Mesenchymal stem cell (in vitro differentiated cells and primary cell): ENCODE results near the gene ABCA4.

Experiments
- DNase-seq: peaks from one replicate; pipeline ENCODE4 v3.0.0-alpha.2; 2013
- H2AFZ ChIP-seq: one replicate; pipeline ENCODE4 v1.6.1; 2013; ENCODE audit warnings: low read depth, mild to moderate bottlenecking, control low read depth, inconsistent platforms, low read length, moderate library complexity
- H2AK5ac ChIP-seq: 2 replicates; pipeline ENCODE4 v1.6.1; 2013; ENCODE audit warnings: low read length, moderate library complexity, mild to moderate bottlenecking, inconsistent platforms; ENCODE audit not compliant: severe bottlenecking
- H2BK120ac ChIP-seq: one replicate; pipeline ENCODE4 v1.6.1; 2013; ENCODE audit warnings: low read depth, mild to moderate bottlenecking, inconsistent platforms, low read length, moderate library complexity
- H2BK12ac ChIP-seq, 2 experiments: one replicate each; pipeline ENCODE4 v1.6.1; 2013; ENCODE audit warnings: inconsistent platforms in 2 of 2, low read length in 2 of 2, mild to moderate bottlenecking in 2 of 2, moderate library complexity in 2 of 2, control low read depth in 1 of 2
- H2BK15ac ChIP-seq: one replicate; pipeline ENCODE4 v1.6.1; 2013; ENCODE audit warnings: mild to moderate bottlenecking, low read depth, inconsistent platforms; ENCODE audit not compliant: poor library complexity, severe bottlenecking
- H2BK5ac ChIP-seq: 2 replicates; pipeline ENCODE4 v1.6.1; 2013; ENCODE audit warnings: low read depth, mild to moderate bottlenecking, low read length, control low read depth, inconsistent platforms; ENCODE audit not compliant: poor library complexity, severe bottlenecking
- H3K14ac ChIP-seq, 2 experiments: one replicate each; pipeline ENCODE4 v1.6.1; 2013; ENCODE audit warnings: inconsistent platforms in 2 of 2, low read length in 2 of 2, control low read depth in 1 of 2, mild to moderate bottlenecking in 1 of 2, moderate library complexity in 1 of 2
- H3K18ac ChIP-seq, 2 experiments: one replicate each; pipeline ENCODE4 v1.6.1; 2013; ENCODE audit warnings: inconsistent platforms in 2 of 2, low read length in 2 of 2, control low read depth in 1 of 2, low read depth in 1 of 2, mild to moderate bottlenecking in 1 of 2
- H3K23ac ChIP-seq, 2 experiments: one replicate each; pipeline ENCODE4 v1.6.1; 2013; ENCODE audit warnings: inconsistent platforms in 2 of 2, low read length in 2 of 2, mild to moderate bottlenecking in 2 of 2, moderate library complexity in 2 of 2, control low read depth in 1 of 2
- H3K27ac ChIP-seq: 2 replicates; pipeline ENCODE4 v1.5.1; 2013; ENCODE audit warnings: mild to moderate bottlenecking, moderate library complexity, low read length, control low read depth, inconsistent platforms; ENCODE audit not compliant: poor library complexity, severe bottlenecking
- H3K27me3 ChIP-seq, 2 experiments: 2 replicates each; pipeline versions ENCODE4 v1.6.1 to v1.7.0; 2013; ENCODE audit warnings: low read length in 2 of 2, mild to moderate bottlenecking in 2 of 2, moderate library complexity in 2 of 2, control low read depth in 1 of 2, inconsistent platforms in 1 of 2; ENCODE audit not compliant: control insufficient read depth in 1 of 2, insufficient read depth in 1 of 2
- H3K36me3 ChIP-seq, 2 experiments: 2 replicates each; pipeline versions ENCODE4 v1.6.1 to v1.7.0; 2013; ENCODE audit warnings: low read length in 2 of 2, control low read depth in 1 of 2, inconsistent platforms in 1 of 2, low read depth in 1 of 2, mild to moderate bottlenecking in 1 of 2; ENCODE audit not compliant: insufficient read depth in 2 of 2, control insufficient read depth in 1 of 2
- H3K4ac ChIP-seq, 2 experiments: one replicate each; pipeline ENCODE4 v1.6.1; 2013; ENCODE audit warnings: inconsistent platforms in 2 of 2, low read length in 2 of 2, mild to moderate bottlenecking in 2 of 2, moderate library complexity in 2 of 2, control low read depth in 1 of 2, low read depth in 1 of 2
- H3K4me1 ChIP-seq: 2 replicates; pipeline ENCODE4 v1.6.1; 2013; ENCODE audit warnings: low read depth, low read length, control low read depth; ENCODE audit not compliant: control insufficient read depth, insufficient read depth
- H3K4me2 ChIP-seq: 2 replicates; pipeline ENCODE4 v1.6.1; 2013; ENCODE audit warnings: low read length, mild to moderate bottlenecking, inconsistent platforms; ENCODE audit not compliant: poor library complexity, severe bottlenecking
- H3K4me3 ChIP-seq, 2 experiments: 2 replicates each; pipeline versions ENCODE4 v1.5.1 to v1.7.0; 2013; ENCODE audit warnings: low read length in 2 of 2, mild to moderate bottlenecking in 2 of 2, control low read depth in 1 of 2, low read depth in 1 of 2; ENCODE audit not compliant: insufficient read depth in 1 of 2
- H3K79me1 ChIP-seq: replicated peaks from 2 replicates; pipeline ENCODE4 v1.6.1; 2013; ENCODE audit warnings: mild to moderate bottlenecking, control low read depth, low read length, inconsistent platforms; ENCODE audit not compliant: poor library complexity, severe bottlenecking
- H3K9ac ChIP-seq: 2 replicates; pipeline ENCODE4 v1.7.0; 2013; ENCODE audit warnings: mild to moderate bottlenecking, low read length, moderate library complexity
- H3K9me3 ChIP-seq: 2 replicates; pipeline ENCODE4 v1.7.0; 2013; ENCODE audit warnings: mild to moderate bottlenecking, low read length; ENCODE audit not compliant: control insufficient read depth
- H4K8ac ChIP-seq: one replicate; pipeline ENCODE4 v1.6.1; 2013; ENCODE audit warnings: inconsistent platforms, mild to moderate bottlenecking, low read length, moderate library complexity
- H4K91ac ChIP-seq: one replicate; pipeline ENCODE4 v1.6.1; 2013; ENCODE audit warnings: mild to moderate bottlenecking, low read length, inconsistent platforms
- WGBS: methylation state at CpG from one replicate; pipeline ENCODE4 v1.1.7; 2013; ENCODE audit warnings: mixed read lengths; 5-methylcytosine and 5-hydroxymethylcytosine counted together

Gene ABCA4

DNA sequence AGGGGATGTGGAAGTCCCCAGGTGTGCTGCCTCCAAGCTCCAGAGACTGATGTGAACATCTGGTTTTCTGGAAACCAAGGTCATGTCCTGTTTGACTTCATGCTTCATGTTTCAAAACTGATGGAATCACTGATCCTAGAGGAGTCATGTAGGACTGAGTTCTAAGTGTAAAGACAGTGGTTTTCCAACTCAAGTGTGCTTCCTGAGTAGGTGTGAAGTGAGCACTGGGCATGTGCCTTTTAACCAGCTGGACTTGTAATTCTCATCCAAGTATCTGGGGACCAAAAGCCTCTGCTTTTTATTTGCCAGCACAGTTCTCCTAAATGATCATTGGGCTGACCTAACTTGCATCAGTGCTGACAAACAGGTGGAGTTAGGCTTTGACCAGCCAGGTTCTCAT lies 36.9 kb downstream of the ABCA4 start:
- Histone ChIP-seq H2BK15ac (no peak overlapping the region), H2AFZ (no peak overlapping the region), H2AK5ac (peak overlapping the region; percentile 60), H3K36me3 (no peaks in the 10 kb centered on the region), H3K4me1 (peaks cover 11% of the 10 kb centered on the region), H3K9me3 (no peaks in the 10 kb centered on the region), H4K91ac (no peak overlapping the region), H4K8ac (no peak overlapping the region), H2BK120ac (no peak overlapping the region), H3K14ac (no peak overlapping the region), H2BK12ac (no peak overlapping the region), H3K27ac (no peak overlapping the region), H3K9ac (no peak overlapping the region), H3K18ac (no peak overlapping the region), H3K27me3 (no peaks in the 10 kb centered on the region), H3K23ac (no peak overlapping the region), H3K4me2 (no peak overlapping the region), H2BK5ac (no peak overlapping the region), H3K4me3 (no peak overlapping the region), H3K4ac (no peak overlapping the region), H3K79me1 (no peaks in the 10 kb centered on the region)
- DNase-seq = no peak

DNA sequence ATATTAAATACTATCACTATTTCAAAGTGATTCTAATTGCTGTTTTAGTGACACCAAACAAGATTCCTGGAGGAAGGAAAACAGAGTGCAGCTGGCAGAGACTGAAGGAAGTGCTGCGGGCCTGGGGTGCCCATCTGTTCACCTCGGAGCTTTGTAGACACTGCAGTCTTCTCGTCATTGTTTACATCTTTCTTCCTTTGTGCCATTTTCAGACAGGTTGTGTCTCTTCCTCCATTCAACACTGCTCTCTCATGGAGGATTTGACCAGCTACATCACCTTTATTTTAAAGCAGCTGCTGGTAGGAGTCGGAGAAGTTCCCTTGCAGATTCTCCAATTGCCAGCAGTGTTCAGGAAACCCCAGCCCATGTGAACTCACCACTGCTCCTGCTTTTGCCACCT lies 37.3 kb downstream of the ABCA4 start:
- Histone ChIP-seq H4K8ac (no peak overlapping the region), H2BK120ac (no peak overlapping the region), H3K9me3 (no peaks in the 10 kb centered on the region), H3K4me3 (no peak overlapping the region), H3K79me1 (no peaks in the 10 kb centered on the region), H3K27me3 (no peaks in the 10 kb centered on the region), H3K9ac (no peak overlapping the region), H2BK5ac (no peak overlapping the region), H2AK5ac (peak overlapping the region; percentile 57), H2AFZ (no peak overlapping the region), H3K36me3 (no peaks in the 10 kb centered on the region), H3K4ac (no peak overlapping the region), H3K27ac (no peak overlapping the region), H2BK15ac (no peak overlapping the region), H3K18ac (no peak overlapping the region), H3K4me2 (no peak overlapping the region), H3K14ac (no peak overlapping the region), H4K91ac (no peak overlapping the region), H2BK12ac (no peak overlapping the region), H3K23ac (no peak overlapping the region), H3K4me1 (peaks cover 12% of the 10 kb centered on the region)
- DNase-seq = no peak
- 87% methylated on average over 4 of the region's 4 CpGs for WGBS

DNA sequence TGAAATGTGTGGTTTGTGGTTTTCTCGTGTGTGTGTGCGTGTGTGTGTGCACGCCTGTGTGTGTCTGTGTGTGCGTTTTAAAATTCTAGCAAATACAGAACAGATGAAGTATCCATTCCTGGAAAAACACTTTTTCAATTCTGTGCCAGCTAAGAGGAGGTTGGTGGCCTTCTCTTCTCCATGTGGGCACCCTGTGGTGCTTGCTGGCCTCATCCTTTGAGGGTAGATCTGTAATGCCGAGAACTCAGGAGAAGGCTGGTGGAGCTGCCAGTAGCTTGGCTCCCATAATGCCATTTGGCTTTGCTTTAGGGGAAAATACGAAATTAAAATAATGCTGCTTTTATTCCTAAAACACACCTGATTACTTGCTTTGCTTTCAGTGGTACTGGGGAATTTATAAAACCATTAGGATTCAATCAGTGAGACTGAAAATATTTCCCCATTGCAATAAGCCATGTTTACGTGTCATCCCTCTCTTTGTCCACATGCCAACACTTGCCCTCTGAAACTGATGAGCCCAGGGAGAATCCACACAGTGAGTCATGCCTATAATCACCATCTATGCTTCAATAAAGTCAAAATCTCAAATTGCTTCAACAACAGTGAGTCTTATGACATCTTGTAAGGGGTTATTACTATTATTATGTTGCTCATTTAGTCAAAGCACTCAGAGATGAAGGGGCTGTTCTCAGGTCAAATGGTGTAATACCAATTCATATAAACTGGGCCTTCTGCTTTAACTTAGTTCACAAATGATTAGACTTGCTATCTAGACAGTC lies 39.2 kb downstream of the ABCA4 start:
- Histone ChIP-seq H3K4ac (no peak overlapping the region), H3K23ac (no peak overlapping the region), H4K8ac (no peak overlapping the region), H2BK120ac (no peak overlapping the region), H3K4me1 (peaks cover 12% of the 10 kb centered on the region), H2AK5ac (peak overlapping the region; percentile 21), H3K9ac (peak overlapping the region; percentile 33), H3K27me3 (no peaks in the 10 kb centered on the region), H4K91ac (no peak overlapping the region), H3K36me3 (no peaks in the 10 kb centered on the region), H3K9me3 (no peaks in the 10 kb centered on the region), H3K14ac (no peak overlapping the region), H3K27ac (peak overlapping the region; percentile 35), H3K18ac (no peak overlapping the region), H2BK5ac (no peak overlapping the region), H3K4me3 (no peak overlapping the region), H2AFZ (no peak overlapping the region), H2BK12ac (peak overlapping the region in 1 of 2 experiments; percentile 6), H2BK15ac (no peak overlapping the region), H3K4me2 (no peak overlapping the region), H3K79me1 (no peaks in the 10 kb centered on the region)
- 98% methylated on average over 7 of the region's 7 CpGs for WGBS
- DNase-seq = peak; percentile 67

DNA sequence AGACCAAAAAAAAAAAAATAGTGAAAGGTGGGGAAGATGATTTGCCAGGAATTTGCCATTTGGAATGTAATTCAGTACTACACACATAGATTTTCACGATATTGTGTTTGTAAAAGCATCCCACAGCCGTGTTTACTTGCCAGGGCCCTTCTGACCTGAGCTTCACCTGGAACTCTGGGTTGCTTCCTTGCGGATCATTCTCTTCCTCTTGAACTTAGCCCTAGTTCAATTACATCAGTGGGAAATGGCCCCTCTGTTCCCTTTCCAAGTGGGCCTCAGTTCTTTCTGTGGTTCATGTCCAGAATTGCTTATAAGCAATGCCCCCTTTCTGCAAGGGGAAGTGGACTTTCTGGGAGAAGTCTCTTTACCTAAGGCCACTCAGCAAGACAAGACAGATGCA lies 41.0 kb downstream of the ABCA4 start:
- H2AK5ac ChIP-seq = peak overlapping the region; percentile 72
- no peak overlapping the region for H2BK12ac ChIP-seq
- H2BK5ac ChIP-seq = no peak overlapping the region
- 95% methylated on average over 3 of the region's 3 CpGs for WGBS
- H4K8ac ChIP-seq = no peak overlapping the region
- H3K4me3 ChIP-seq = no peak overlapping the region
- no peaks in the 10 kb centered on the region for H3K36me3 ChIP-seq
- H3K27ac ChIP-seq = no peak overlapping the region
- H2BK15ac ChIP-seq = no peak overlapping the region
- no peak overlapping the region for H3K14ac ChIP-seq
- H4K91ac ChIP-seq = no peak overlapping the region
- H3K9ac ChIP-seq = no peak overlapping the region
- no peak overlapping the region for H3K18ac ChIP-seq
- DNase-seq = no peak
- no peaks in the 10 kb centered on the region for H3K27me3 ChIP-seq
- no peak overlapping the region for H2AFZ ChIP-seq
- no peaks in the 10 kb centered on the region for H3K9me3 ChIP-seq
- H3K4me2 ChIP-seq = no peak overlapping the region
- H3K4ac ChIP-seq = no peak overlapping the region
- no peak overlapping the region for H2BK120ac ChIP-seq
- H3K4me1 ChIP-seq = peaks cover 12% of the 10 kb centered on the region
- no peak overlapping the region for H3K23ac ChIP-seq
- no peaks in the 10 kb centered on the region for H3K79me1 ChIP-seq
